ENCODE measurements around the gene CLINT1.

GRCh38 chr5:157886796-157887380, 27.9 kb upstream of the CLINT1 start:
- no peak for TF ChIP-seq EZH2 (IDR thresholded peaks at IDR 0.05; ENCODE audit: borderline replicate concordance, low read depth, low read length, poor library complexity, severe bottlenecking)
- no peak for TF ChIP-seq CTCF (conservative IDR thresholded peaks at IDR 0.05; ENCODE audit: low read depth, low read length)
